HG03175 (cell line): ENCODE data around the gene CDH13.

Experiments
- ATAC-seq: cut with Tn5 transposase; IDR thresholded peaks from one replicate; pipeline ENCODE4 v1.9.1; 2021; ENCODE audit warnings: mild to moderate bottlenecking, moderate library complexity; ENCODE audit not compliant: unreplicated experiment

CDH13 gene

DNA sequence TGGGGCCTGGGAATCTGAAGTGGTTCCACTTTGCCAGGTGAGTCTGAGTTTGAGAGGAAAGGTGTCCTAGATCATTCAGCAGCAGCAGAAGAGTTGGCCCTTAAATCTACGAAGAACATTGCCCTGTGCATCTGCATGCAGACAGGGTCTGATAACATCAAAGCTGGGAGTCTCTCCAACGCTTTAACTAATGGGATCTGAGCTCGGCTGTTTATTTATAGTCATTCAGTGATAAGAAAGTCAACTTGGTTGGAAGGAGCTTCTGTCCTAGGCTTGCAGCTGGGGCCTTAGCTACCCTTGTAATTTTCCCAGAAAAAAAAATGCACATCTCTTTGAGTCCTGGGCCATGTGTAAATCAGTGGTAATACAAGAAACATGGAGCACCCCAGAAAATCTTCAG is 763.0 kb downstream of the CDH13 start:
- ATAC-seq, result no peak

DNA sequence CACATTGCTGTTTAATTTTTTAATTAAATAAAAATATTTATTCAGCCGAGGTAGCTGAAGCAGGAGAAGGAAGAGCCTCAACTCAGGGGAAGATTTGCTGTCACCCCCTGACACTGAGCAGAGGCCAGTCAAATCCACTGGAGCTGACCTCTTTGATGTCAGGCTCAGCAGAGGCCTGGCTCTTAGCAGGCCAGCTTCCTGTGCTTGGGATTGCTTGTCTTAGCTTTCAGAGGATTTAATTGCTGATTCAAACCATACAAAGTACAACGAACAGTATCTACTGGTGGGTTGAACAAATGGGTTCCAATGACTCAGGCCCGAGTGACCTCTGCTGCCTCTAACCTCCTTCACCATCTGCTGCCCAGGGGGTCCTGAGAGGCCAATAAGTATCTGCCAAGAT is 764.0 kb downstream of the CDH13 start:
- no peak for ATAC-seq

DNA sequence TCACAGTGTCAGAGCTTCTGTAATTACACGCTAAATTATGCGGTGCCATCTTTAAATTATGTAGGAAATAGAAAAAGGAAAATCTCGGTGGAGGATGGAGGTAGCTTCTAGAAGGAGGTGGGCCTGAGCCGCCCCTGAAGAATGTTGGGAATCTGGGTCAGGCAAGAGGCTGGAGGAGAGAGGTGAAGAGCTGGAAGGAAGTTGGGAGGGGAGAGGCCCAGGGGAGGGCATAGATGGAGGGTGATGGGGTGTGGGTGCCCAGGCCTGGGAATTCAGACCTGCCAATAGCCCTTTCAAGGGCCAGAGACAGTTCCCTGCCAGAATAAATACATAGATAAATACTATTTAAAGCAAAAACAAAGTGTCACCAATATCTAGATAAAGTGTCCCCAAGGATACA is 766.0 kb downstream of the CDH13 start:
- no peak for ATAC-seq

DNA sequence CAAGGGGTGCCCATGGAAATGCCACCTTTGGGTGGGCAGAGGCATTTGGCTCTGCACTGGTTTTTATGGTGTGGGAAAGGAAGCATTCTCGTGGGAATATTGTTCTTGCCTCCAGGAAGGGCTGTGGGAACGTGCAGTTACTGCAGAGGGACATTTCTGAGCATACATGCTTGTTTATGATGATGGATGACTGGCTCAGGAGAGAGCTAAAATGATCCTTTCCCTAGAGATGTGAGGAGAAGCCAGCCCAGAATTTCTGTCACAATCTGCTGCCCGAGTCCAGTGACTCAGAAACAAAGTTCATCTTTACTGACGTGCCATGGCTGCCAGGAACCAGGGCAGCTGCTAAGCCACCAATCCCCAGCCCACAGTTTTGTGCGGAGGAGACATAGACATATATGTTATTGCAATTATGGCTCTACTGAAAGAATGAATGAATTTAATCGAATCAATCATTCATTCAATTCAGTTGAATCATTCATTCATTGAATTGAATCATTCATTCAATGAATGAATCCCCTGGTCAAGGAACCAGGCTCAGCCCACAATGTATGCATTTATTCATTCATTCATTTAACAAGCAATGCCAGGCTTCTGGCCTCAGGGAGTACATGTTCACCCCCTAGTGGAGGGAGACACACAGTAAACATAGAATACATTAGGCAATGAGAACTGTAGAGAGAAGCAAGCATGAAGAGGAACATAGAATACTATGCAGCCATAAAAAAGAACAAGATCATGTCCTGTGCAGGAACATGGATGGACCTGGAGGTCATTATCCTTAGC is 766.6 kb downstream of the CDH13 start:
- no peak for ATAC-seq

DNA sequence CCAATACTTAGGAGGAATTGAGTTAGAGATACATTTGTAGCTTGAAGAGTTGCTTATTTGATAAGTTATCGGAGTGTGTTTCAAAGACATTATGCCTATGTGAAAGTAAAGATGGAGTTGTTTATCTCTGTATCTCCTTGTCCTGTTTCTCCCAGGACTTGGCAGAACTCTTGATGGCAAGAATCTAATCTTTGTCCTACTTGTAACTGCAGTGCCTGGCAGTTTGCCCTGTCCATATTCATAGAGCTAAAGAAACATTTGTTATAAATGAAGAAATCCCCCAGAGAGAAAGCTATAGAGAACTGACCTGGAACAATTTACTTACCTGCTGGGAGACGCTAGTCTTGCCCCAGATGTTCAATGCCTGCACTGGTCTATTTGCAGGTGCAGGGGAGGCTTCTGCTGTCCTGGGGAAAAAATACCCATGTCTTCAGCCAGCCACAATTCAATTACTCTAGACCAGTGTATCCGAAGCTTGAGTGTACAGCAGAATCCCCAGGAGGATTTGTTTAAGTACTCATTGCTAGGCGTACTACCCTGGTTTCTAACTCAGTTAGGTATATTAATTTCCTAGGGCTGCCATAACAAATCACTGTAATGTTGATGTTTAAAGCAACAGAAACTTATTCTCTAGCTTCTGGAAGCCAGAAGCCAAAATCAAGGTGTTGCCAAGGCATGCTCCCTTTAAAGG is 771.0 kb downstream of the CDH13 start:
- ATAC-seq, result no peak

DNA sequence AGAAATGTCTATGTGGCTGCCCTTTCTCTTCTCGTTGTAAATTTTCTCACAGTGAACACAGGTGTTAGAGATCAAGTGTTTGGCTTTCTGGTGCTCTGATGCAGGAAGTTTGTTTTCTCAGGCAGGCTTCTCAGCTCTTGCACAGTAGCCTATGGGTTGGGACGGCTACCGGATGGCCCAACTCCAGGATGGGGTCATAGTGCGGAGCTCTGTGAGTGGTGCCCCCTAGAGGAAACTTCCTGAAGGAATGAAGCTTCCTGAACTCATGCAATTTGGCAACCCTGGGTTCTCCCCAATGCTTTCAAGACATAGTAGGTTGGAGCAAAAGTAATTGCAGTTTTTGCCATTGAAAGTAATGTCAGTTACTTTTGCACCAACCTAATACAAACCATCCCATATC is 773.5 kb downstream of the CDH13 start:
- ATAC-seq, result no peak

DNA sequence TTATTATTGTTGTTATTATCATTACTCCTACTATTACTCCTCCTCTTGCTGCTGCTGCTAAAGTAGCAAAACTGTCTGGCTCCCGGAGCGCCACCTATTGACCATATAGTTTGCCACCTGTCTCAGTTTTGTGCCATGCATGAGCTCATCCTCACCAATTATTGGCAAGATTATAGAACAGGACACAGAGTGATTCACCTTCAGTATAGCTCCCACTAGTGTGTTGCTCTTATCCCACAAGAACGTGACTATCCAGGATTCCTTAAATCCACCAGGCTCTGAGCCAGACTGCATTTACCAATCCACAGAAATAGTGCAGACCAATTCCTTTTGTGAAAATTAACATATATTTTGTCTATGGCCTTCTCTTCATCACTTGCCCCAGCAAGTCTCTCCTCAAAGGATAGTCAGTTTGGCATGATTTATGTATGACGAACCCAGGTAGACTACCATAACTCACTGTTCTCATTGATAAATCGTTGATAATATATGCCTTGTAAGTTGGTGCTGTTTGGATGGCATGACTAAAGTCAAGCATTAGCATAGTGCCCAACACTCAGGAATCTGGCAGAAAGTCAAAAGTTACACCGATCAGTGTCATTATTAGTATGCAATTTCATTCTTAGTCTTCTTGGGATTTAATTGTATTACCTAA is 775.5 kb downstream of the CDH13 start:
- ATAC-seq, result no peak

DNA sequence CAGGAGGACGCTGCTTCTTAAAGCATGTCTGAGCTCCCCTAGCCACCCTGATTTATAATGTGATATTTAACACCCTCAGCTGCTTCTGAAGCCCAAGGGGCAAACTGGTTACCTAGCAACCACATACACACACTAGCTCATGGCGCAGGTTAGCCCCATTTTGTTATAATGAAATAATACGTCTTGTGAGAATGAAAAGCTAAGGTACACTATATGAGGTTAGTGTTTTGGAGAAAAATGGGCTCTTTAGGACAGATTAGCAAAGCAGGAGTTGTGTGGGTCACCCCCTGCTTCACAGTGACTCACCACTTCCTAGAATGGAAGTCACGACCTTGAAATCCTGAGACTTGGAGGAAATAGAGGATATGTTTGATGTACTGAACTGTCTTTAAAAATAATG is 776.2 kb downstream of the CDH13 start:
- ATAC-seq, result no peak

DNA sequence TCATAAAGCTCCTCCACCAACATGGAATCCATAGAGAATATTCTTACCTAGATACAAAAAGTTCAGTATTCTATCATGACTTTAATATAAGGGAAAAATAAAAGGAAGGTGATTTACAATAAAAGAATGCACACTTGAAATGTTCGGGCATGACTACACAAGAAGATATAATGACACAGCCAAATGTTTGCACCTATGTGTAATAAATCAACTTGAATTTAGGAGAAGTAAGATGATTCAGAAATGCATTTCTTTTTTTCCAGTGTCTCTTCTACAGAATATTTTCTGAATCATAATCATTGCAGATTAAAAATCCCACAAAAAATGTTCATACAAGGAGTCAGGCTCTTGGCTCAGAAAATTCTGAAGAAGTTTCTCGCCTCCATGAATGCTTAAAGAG is 777.0 kb downstream of the CDH13 start:
- no peak for ATAC-seq

DNA sequence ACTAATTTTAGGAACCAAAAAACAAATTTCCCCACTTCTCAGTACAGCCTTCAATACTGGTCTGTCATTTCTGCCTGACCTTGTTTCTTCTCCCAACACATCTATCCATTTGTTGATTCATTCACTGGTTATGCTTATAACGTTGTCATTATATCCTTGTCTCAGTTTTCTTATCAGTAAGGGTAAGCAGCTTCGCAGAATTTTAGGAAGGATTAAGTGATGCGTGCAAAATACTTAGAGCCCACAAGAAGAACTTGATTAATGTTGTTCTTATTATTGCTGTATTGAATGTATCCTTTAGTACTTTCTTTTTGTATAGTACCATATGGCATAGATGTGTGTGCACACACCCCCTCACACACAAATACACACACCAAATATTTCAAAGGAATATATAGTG is 777.5 kb downstream of the CDH13 start:
- no peak for ATAC-seq

DNA sequence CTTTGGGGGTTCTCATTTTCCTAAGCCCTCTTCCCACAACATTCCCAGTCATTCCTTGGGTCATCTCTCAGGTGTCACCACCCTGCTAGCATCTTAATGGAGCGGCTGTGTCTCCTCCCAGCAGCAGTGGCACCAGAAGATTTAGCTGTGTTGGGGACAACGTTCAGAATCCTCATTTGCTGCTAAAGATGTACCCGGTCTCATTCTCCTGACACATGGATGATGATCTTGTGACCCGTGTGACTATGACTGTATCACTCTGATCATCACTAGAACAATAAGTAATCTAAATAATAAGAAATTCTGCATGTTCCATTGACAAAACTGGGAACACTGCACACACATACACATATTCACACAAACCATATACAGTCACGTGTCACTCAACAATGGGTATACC is 781.2 kb downstream of the CDH13 start:
- ATAC-seq, result no peak

DNA sequence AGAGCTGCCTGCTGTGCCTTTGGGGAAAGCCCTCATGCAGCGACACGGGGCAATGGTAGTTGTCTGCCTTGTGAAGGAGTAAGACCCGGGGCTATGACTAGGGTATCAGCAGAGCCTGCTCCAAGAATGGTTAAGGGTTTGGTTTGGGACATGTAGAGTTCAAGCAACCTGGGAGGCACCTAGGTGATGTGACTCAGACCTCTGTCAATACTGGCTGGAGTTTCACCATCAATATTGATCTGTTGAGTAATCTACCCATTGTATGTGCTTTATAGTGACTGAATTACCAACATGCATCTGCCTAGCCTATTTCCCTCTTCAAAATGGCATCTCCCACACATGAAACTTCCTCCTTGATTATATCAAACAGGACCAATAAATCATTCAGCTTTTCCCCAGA is 782.6 kb downstream of the CDH13 start:
- no peak for ATAC-seq

DNA sequence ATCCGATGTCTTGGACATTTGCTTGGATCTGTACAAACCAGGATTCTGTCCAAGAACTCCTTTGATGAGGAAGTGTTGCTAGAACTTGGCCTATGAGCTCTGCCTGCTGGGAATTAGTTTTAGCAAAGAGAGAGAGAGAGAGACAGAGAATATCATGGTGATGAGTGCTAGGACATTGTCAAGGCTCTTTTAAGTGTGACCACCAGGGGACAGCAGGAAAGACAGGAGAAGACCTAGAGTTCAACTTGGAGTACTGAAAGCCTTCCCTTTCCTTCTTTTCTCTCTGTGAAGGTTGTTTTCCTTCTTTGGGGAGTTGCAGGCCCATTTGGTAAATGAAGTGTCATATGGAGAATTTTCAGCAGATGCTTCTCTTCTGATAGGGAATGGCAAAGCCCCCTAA is 791.8 kb downstream of the CDH13 start:
- ATAC-seq, result no peak

DNA sequence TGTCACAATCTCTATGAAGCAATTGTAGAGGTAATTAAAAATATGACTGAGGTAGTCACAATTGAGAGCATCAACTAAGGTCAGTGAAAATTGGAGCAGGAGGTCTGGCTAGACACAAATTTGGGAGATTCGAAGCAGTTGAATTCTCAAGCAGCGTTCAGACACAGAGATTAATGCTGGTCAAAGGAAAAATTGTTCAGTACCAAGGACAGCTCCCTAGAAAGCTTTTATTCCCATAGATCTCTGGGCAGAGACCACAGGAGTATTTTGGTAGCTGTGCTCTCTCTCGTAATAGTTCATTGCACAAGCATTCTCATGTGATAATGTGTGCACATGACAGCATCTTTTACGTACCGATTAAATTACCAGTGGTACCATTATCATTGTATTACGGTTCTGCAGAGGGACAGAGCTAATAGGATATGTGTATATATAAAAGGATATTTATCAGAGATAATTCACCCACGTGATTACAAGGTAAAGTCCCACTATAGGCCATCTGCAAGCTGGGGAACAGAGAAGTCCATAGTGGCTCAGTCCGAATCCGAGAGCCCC is 793.5 kb downstream of the CDH13 start:
- ATAC-seq, result no peak

DNA sequence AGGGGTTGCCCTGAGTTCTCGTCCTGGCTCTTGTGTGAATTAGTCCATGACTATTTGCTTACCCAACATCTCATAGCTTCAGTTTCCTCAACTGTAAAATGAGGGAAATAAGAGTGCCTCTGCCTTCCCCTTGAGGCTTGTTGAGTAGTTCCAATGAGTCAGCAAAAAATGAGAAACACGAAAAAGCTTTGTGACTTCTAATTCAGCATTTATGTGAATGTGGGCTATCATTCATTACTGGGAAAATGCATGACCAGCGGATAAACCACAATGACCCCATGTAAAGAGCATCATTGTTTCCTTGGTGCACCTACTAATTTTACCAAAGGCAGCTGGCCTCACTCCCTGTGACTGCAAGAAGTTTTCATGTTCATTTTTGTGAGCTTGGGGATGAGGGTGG is 806.4 kb downstream of the CDH13 start:
- ATAC-seq, result no peak

DNA sequence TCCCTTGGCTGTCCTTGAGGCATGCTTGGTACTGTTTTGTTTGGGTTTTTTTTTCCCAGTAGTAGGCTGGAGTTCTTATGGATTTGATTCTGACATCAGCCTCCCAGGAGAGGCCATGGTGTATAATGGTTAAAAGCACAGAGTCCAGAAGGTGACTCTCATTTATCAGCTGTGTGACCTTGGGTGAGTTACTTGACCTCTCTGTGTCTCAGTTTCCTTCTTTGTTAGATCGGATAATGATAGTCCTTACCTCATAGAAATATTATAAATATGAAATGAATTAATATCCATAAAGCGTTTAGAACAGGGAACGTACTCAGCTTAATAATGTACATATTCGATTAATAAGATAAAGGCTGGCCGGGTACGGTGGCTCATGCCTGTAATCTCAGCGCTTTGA is 810.3 kb downstream of the CDH13 start:
- ATAC-seq, result no peak

DNA sequence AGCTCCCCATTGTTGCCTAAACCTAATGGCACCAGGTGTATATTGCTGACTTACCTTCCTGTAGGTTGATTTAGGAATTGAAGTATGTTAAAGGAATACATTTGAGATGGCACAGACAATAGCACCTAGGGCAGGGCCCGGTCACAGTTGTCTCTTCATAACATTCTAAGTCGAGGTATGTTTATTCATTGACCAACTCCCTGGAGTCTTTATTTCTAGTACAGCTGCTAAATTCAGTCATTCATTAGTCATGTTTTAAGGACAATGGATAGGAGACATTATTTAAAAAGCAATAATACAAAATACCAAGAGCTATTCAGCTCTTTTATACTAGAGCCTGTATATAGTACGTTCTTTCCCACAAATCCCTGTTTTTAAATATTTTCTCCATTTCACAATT is 811.6 kb downstream of the CDH13 start:
- ATAC-seq, result no peak

DNA sequence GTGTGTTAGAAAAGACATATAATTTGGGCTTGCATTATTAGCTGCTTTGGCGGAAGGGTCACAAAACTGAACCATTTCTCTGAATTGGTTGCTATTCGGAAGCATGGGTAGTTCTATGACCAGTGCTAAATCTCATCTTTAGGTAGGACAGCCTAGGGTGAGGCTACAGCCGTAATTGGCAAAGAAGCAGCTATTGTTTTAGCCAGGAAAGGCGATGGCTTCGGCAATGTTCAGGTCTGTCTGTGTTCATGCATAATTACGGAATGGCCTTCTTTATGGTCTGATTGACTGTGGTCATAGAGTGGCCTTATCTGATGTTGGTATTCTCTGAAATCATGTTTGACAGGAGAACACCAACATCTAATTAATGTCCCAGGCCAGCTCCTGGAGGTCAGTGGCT is 812.6 kb downstream of the CDH13 start:
- no peak for ATAC-seq

DNA sequence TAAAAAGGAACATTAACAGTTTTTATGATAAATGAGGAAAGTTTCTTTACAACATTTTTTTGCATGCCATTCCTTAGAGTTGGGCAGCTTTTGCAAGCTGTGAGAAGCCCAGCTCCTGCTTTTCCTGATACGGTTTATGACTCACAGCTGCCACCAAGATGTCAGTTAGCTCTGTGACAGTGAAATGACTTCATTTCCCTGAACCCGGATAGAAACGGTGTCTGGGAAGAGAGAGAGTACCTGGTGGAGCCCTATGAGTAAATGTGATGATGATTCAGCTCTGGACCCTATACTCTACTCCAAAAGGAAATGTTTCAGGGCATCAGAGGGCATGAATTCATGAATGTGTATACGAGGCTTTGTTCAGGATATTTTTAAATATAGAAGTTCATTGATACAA is 814.7 kb downstream of the CDH13 start:
- ATAC-seq, result no peak

DNA sequence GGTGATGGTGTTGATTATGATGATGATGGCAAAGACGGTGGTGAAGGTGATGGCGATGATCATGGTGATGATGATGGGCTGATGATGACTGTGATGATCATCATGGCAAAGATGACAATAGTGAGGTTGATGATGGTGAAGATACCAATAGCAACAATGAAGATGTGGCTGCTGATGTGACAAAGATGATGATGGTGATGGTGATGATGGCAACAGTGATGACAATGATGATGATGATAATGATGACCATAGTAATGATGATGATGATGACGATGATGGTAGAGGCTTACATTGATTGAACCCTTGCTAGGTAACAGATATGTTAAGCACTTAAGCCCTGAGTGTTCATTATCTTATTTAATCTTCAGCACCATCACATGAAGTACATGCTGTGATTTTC is 817.2 kb downstream of the CDH13 start:
- ATAC-seq, result no peak

DNA sequence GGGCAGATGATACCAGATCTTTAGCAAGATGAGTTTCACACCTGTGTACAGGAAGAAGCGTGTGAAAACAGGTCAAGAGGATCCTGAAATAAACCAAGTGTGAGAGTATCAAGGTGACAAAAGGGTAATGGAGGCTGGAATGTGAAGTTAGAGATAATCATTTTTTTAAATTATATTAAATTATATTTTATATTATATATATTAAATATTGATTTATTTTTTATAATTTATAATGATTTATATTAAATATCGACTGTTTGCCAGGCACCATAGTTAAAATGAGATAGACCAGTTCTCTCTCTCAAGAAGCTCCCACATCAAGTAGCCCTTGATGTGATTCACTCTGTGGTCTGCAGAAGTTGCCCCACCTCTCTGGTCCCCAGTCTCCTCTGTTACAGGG is 820.8 kb downstream of the CDH13 start:
- no peak for ATAC-seq

DNA sequence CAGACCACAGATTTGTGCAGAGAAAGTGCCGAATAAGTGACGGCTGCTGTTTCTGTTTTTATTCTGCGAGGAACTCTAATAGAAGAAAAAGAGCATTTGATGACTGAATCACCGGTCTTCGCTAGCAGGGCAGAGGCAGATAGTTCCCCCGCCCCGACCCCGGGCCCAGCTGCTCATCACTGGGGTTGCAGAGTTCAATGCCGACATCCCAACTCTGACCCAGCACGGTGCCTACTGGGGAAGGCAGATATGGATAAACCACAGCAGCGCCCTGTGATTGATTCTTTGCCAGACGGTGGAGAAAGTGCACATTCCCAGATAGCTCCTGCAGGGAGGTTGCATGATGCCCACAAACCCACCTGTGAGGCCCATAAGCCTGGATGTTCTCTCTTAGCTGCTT is 823.1 kb downstream of the CDH13 start:
- ATAC-seq, result no peak
